ENCODE results near the gene DDX10.

DDX10 gene

GRCh38 chr11:108873941-108874340 lies 209.1 kb downstream of the DDX10 start:
- no peaks in the 10 kb centered on the region for H3K4me1 ChIP-seq (ENCODE audit: control insufficient read depth in 2 of 2, insufficient read depth in 2 of 2, low read length in 2 of 2)
- H3K9ac ChIP-seq (ENCODE audit: low read depth in 1 of 2, low read length in 2 of 2), result no peak overlapping the region
- no peaks in the 10 kb centered on the region for H3K36me3 ChIP-seq (ENCODE audit: control insufficient read depth in 2 of 2, insufficient read depth in 2 of 2, low read length in 2 of 2)
- H3K27me3 ChIP-seq (ENCODE audit: control insufficient read depth in 2 of 2, insufficient read depth in 2 of 2, low read length in 2 of 2), result no peaks in the 10 kb centered on the region
- no peaks in the 10 kb centered on the region for H3K9me3 ChIP-seq (ENCODE audit: control insufficient read depth in 2 of 2, low read length in 2 of 2)
- no peak overlapping the region for H3K27ac ChIP-seq (ENCODE audit: low read depth in 2 of 2, low read length in 2 of 2)
- no peak overlapping the region for H3K4me3 ChIP-seq (ENCODE audit: low read length in 2 of 2)

- no peak overlapping the region for H3K27ac ChIP-seq (ENCODE audit: low read depth in 2 of 2, low read length in 2 of 2)
- no peaks in the 10 kb centered on the region for H3K36me3 ChIP-seq (ENCODE audit: control insufficient read depth in 2 of 2, insufficient read depth in 2 of 2, low read length in 2 of 2)
- no peaks in the 10 kb centered on the region for H3K27me3 ChIP-seq (ENCODE audit: control insufficient read depth in 2 of 2, insufficient read depth in 2 of 2, low read length in 2 of 2)
- no peaks in the 10 kb centered on the region for H3K9me3 ChIP-seq (ENCODE audit: control insufficient read depth in 2 of 2, low read length in 2 of 2)
- no peak overlapping the region for H3K4me3 ChIP-seq (ENCODE audit: low read length in 2 of 2)
- no peaks in the 10 kb centered on the region for H3K4me1 ChIP-seq (ENCODE audit: control insufficient read depth in 2 of 2, insufficient read depth in 2 of 2, low read length in 2 of 2)
- H3K9ac ChIP-seq (ENCODE audit: low read depth in 1 of 2, low read length in 2 of 2), result no peak overlapping the region
Observed at GRCh38 chr11:108875134-108875533, 210.3 kb downstream of the DDX10 start.

GRCh38 chr11:108877178-108877577 lies 212.3 kb downstream of the DDX10 start:
- Histone ChIP-seq H3K36me3 (ENCODE audit: control insufficient read depth in 2 of 2, insufficient read depth in 2 of 2, low read length in 2 of 2) (no peaks in the 10 kb centered on the region), H3K4me1 (ENCODE audit: control insufficient read depth in 2 of 2, insufficient read depth in 2 of 2, low read length in 2 of 2) (no peaks in the 10 kb centered on the region), H3K9ac (ENCODE audit: low read depth in 1 of 2, low read length in 2 of 2) (no peak overlapping the region), H3K4me3 (ENCODE audit: low read length in 2 of 2) (no peak overlapping the region), H3K27me3 (ENCODE audit: control insufficient read depth in 2 of 2, insufficient read depth in 2 of 2, low read length in 2 of 2) (no peaks in the 10 kb centered on the region), H3K27ac (ENCODE audit: low read depth in 2 of 2, low read length in 2 of 2) (no peak overlapping the region), H3K9me3 (ENCODE audit: control insufficient read depth in 2 of 2, low read length in 2 of 2) (no peaks in the 10 kb centered on the region)

- Histone ChIP-seq H3K27ac (ENCODE audit: low read depth in 2 of 2, low read length in 2 of 2) (no peak overlapping the region), H3K27me3 (ENCODE audit: control insufficient read depth in 2 of 2, insufficient read depth in 2 of 2, low read length in 2 of 2) (no peaks in the 10 kb centered on the region), H3K4me1 (ENCODE audit: control insufficient read depth in 2 of 2, insufficient read depth in 2 of 2, low read length in 2 of 2) (no peaks in the 10 kb centered on the region), H3K9ac (ENCODE audit: low read depth in 1 of 2, low read length in 2 of 2) (no peak overlapping the region), H3K36me3 (ENCODE audit: control insufficient read depth in 2 of 2, insufficient read depth in 2 of 2, low read length in 2 of 2) (no peaks in the 10 kb centered on the region), H3K4me3 (ENCODE audit: low read length in 2 of 2) (no peak overlapping the region), H3K9me3 (ENCODE audit: control insufficient read depth in 2 of 2, low read length in 2 of 2) (no peaks in the 10 kb centered on the region)
Observed at GRCh38 chr11:108880510-108880909, 215.6 kb downstream of the DDX10 start.

- H3K27ac ChIP-seq (ENCODE audit: low read depth in 2 of 2, low read length in 2 of 2), result no peak overlapping the region
- H3K9ac ChIP-seq (ENCODE audit: low read depth in 1 of 2, low read length in 2 of 2), result no peak overlapping the region
- H3K27me3 ChIP-seq (ENCODE audit: control insufficient read depth in 2 of 2, insufficient read depth in 2 of 2, low read length in 2 of 2), result no peaks in the 10 kb centered on the region
- no peaks in the 10 kb centered on the region for H3K9me3 ChIP-seq (ENCODE audit: control insufficient read depth in 2 of 2, low read length in 2 of 2)
- H3K36me3 ChIP-seq (ENCODE audit: control insufficient read depth in 2 of 2, insufficient read depth in 2 of 2, low read length in 2 of 2), result no peaks in the 10 kb centered on the region
- no peak overlapping the region for H3K4me3 ChIP-seq (ENCODE audit: low read length in 2 of 2)
- no peaks in the 10 kb centered on the region for H3K4me1 ChIP-seq (ENCODE audit: control insufficient read depth in 2 of 2, insufficient read depth in 2 of 2, low read length in 2 of 2)
Observed at GRCh38 chr11:108881131-108881530, 216.3 kb downstream of the DDX10 start.

- Histone ChIP-seq H3K36me3 (ENCODE audit: control insufficient read depth in 2 of 2, insufficient read depth in 2 of 2, low read length in 2 of 2) (no peaks in the 10 kb centered on the region), H3K4me3 (ENCODE audit: low read length in 2 of 2) (no peak overlapping the region), H3K9me3 (ENCODE audit: control insufficient read depth in 2 of 2, low read length in 2 of 2) (no peaks in the 10 kb centered on the region), H3K27me3 (ENCODE audit: control insufficient read depth in 2 of 2, insufficient read depth in 2 of 2, low read length in 2 of 2) (no peaks in the 10 kb centered on the region), H3K27ac (ENCODE audit: low read depth in 2 of 2, low read length in 2 of 2) (no peak overlapping the region), H3K9ac (ENCODE audit: low read depth in 1 of 2, low read length in 2 of 2) (no peak overlapping the region), H3K4me1 (ENCODE audit: control insufficient read depth in 2 of 2, insufficient read depth in 2 of 2, low read length in 2 of 2) (no peaks in the 10 kb centered on the region)
Observed at GRCh38 chr11:108882211-108882831, 217.5 kb downstream of the DDX10 start.

GRCh38 chr11:108886005-108886659 lies 221.3 kb downstream of the DDX10 start:
- no peak overlapping the region for H3K27ac ChIP-seq (ENCODE audit: low read depth in 2 of 2, low read length in 2 of 2)
- no peaks in the 10 kb centered on the region for H3K9me3 ChIP-seq (ENCODE audit: control insufficient read depth in 2 of 2, low read length in 2 of 2)
- H3K36me3 ChIP-seq (ENCODE audit: control insufficient read depth in 2 of 2, insufficient read depth in 2 of 2, low read length in 2 of 2), result no peaks in the 10 kb centered on the region
- no peaks in the 10 kb centered on the region for H3K4me1 ChIP-seq (ENCODE audit: control insufficient read depth in 2 of 2, insufficient read depth in 2 of 2, low read length in 2 of 2)
- no peaks in the 10 kb centered on the region for H3K27me3 ChIP-seq (ENCODE audit: control insufficient read depth in 2 of 2, insufficient read depth in 2 of 2, low read length in 2 of 2)
- H3K9ac ChIP-seq (ENCODE audit: low read depth in 1 of 2, low read length in 2 of 2), result no peak overlapping the region
- no peak overlapping the region for H3K4me3 ChIP-seq (ENCODE audit: low read length in 2 of 2)

GRCh38 chr11:108886660-108887009 lies 221.8 kb downstream of the DDX10 start:
- H3K4me3 ChIP-seq (ENCODE audit: low read length in 2 of 2), result no peak overlapping the region
- no peaks in the 10 kb centered on the region for H3K9me3 ChIP-seq (ENCODE audit: control insufficient read depth in 2 of 2, low read length in 2 of 2)
- no peaks in the 10 kb centered on the region for H3K36me3 ChIP-seq (ENCODE audit: control insufficient read depth in 2 of 2, insufficient read depth in 2 of 2, low read length in 2 of 2)
- no peak overlapping the region for H3K9ac ChIP-seq (ENCODE audit: low read depth in 1 of 2, low read length in 2 of 2)
- H3K4me1 ChIP-seq (ENCODE audit: control insufficient read depth in 2 of 2, insufficient read depth in 2 of 2, low read length in 2 of 2), result no peaks in the 10 kb centered on the region
- H3K27me3 ChIP-seq (ENCODE audit: control insufficient read depth in 2 of 2, insufficient read depth in 2 of 2, low read length in 2 of 2), result no peaks in the 10 kb centered on the region
- H3K27ac ChIP-seq (ENCODE audit: low read depth in 2 of 2, low read length in 2 of 2), result no peak overlapping the region

- Histone ChIP-seq H3K36me3 (ENCODE audit: control insufficient read depth in 2 of 2, insufficient read depth in 2 of 2, low read length in 2 of 2) (no peaks in the 10 kb centered on the region), H3K4me3 (ENCODE audit: low read length in 2 of 2) (no peak overlapping the region), H3K4me1 (ENCODE audit: control insufficient read depth in 2 of 2, insufficient read depth in 2 of 2, low read length in 2 of 2) (no peaks in the 10 kb centered on the region), H3K27me3 (ENCODE audit: control insufficient read depth in 2 of 2, insufficient read depth in 2 of 2, low read length in 2 of 2) (no peaks in the 10 kb centered on the region), H3K9me3 (ENCODE audit: control insufficient read depth in 2 of 2, low read length in 2 of 2) (no peaks in the 10 kb centered on the region), H3K9ac (ENCODE audit: low read depth in 1 of 2, low read length in 2 of 2) (no peak overlapping the region), H3K27ac (ENCODE audit: low read depth in 2 of 2, low read length in 2 of 2) (no peak overlapping the region)
Observed at GRCh38 chr11:108887436-108888238, 222.8 kb downstream of the DDX10 start.

GRCh38 chr11:108890482-108891105 lies 225.7 kb downstream of the DDX10 start:
- no peaks in the 10 kb centered on the region for H3K4me1 ChIP-seq (ENCODE audit: control insufficient read depth in 2 of 2, insufficient read depth in 2 of 2, low read length in 2 of 2)
- H3K4me3 ChIP-seq (ENCODE audit: low read length in 2 of 2), result no peak overlapping the region
- no peaks in the 10 kb centered on the region for H3K27me3 ChIP-seq (ENCODE audit: control insufficient read depth in 2 of 2, insufficient read depth in 2 of 2, low read length in 2 of 2)
- no peak overlapping the region for H3K27ac ChIP-seq (ENCODE audit: low read depth in 2 of 2, low read length in 2 of 2)
- no peaks in the 10 kb centered on the region for H3K36me3 ChIP-seq (ENCODE audit: control insufficient read depth in 2 of 2, insufficient read depth in 2 of 2, low read length in 2 of 2)
- H3K9me3 ChIP-seq (ENCODE audit: control insufficient read depth in 2 of 2, low read length in 2 of 2), result no peaks in the 10 kb centered on the region
- no peak overlapping the region for H3K9ac ChIP-seq (ENCODE audit: low read depth in 1 of 2, low read length in 2 of 2)

All from mucosa of rectum (tissue), 2 donors.